Natural killer cell (primary cell): ENCODE measurements around the gene CCDC178. TPM values are rescaled to one million over a fixed set of nuclear protein-coding genes. Genes with fewer than 3 reads are reported as not detected.

Experiments
- ATAC-seq, 3 donors: fragments of 150-1000 bp in 2 of 3; fragments of 200-7000 bp in 1 of 3; cut with Tn5 transposase; 1 replicate in 1 of 3; 2 replicates in 2 of 3; pipeline ENCODE4 v1.10.0; 2021; ENCODE audit warnings: mild to moderate bottlenecking in 2 of 3, moderate library complexity in 2 of 3
- DNase-seq, 2 donors: peaks; one replicate each; pipeline versions ENCODE4 v3.0.0 to v3.0.0-alpha.2; 2013 to 2021; ENCODE audit warnings: mixed read lengths in 1 of 2
- H3K27ac ChIP-seq: one replicate; pipeline ENCODE4 v1.5.1; 2013; ENCODE audit warnings: mild to moderate bottlenecking, low read length
- H3K27me3 ChIP-seq: one replicate; pipeline ENCODE4 v1.6.1; 2013; ENCODE audit warnings: low read length; ENCODE audit not compliant: control insufficient read depth, insufficient read depth
- H3K36me3 ChIP-seq: one replicate; pipeline ENCODE4 v1.6.1; 2013; ENCODE audit warnings: low read length; ENCODE audit not compliant: control insufficient read depth, insufficient read depth
- H3K4me1 ChIP-seq: one replicate; pipeline ENCODE4 v1.6.1; 2013; ENCODE audit warnings: low read length; ENCODE audit not compliant: control insufficient read depth, insufficient read depth
- H3K4me3 ChIP-seq: one replicate; pipeline ENCODE4 v1.5.1; 2013; ENCODE audit warnings: low read length
- H3K9me3 ChIP-seq: one replicate; pipeline ENCODE4 v1.6.1; 2013; ENCODE audit warnings: low read length; ENCODE audit not compliant: control insufficient read depth, insufficient read depth
- H3K27ac Mint-ChIP-seq, 2 donors: one replicate each; pipeline ENCODE4 v1.8.0; 2022; ENCODE audit warnings: mild to moderate bottlenecking in 2 of 2, mixed read lengths in 2 of 2, moderate library complexity in 1 of 2
- H3K27me3 Mint-ChIP-seq, 2 donors: one replicate each; pipeline ENCODE4 v1.8.0; 2022; ENCODE audit warnings: low read depth in 2 of 2, mixed read lengths in 2 of 2
- H3K36me3 Mint-ChIP-seq: one replicate; pipeline ENCODE4 v1.8.0; 2022; ENCODE audit warnings: mixed read lengths
- H3K4me1 Mint-ChIP-seq, 2 donors: one replicate each; pipeline ENCODE4 v1.8.0; 2022; ENCODE audit warnings: mixed read lengths in 2 of 2
- H3K4me3 Mint-ChIP-seq: one replicate; pipeline ENCODE4 v1.8.0; 2022; ENCODE audit warnings: mild to moderate bottlenecking, moderate library complexity, mixed read lengths
- H3K9me3 Mint-ChIP-seq, 2 donors: one replicate each; pipeline ENCODE4 v1.8.0; 2022; ENCODE audit warnings: mixed read lengths in 2 of 2
- CTCF ChIP-seq: fragments of 200-600 bp; IDR thresholded peaks from one replicate; pipeline ENCODE4 v1.8.0; 2022; ENCODE audit warnings: antibody characterized with exemption
- WGBS: methylation state at CpG from one replicate; pipeline ENCODE4 v1.1.7; 2013; ENCODE audit warnings: missing lambda C conversion rate; ENCODE audit not compliant: insufficient coverage; 5-methylcytosine and 5-hydroxymethylcytosine counted together
- intact Hi-C: fragments of 100-400 bp; cut with micrococcal nuclease; formaldehyde crosslinking; loops from one replicate; pipeline ENCODE4 v1.14.2; 2022
- total RNA-seq, 4 donors: library from RNA; stranded (reverse); fragments of 120-200 nt in 1 of 4; gene quantifications; one replicate each; pipeline versions ENCODE4 v1.2.3 to v1.2.4, GENCODE V29; 2013 to 2022

CCDC178 gene
- total RNA-seq, 3 donors from 2014 or later (not counting 1 experiment from before 2014, with no cell fraction given), result not detected

- Histone ChIP-seq H3K27ac (no peak overlapping the region), H3K4me3 (no peak overlapping the region), H3K4me1 (no peaks in the 10 kb centered on the region), H3K9me3 (peaks cover 2% of the 10 kb centered on the region), H3K27me3 (no peaks in the 10 kb centered on the region), H3K36me3 (no peaks in the 10 kb centered on the region)
- Mint-ChIP-seq H3K9me3 (peaks cover 10 to 12% of the 10 kb centered on the region in 2 donors), H3K27me3 (no peaks in the 10 kb centered on the region), H3K27ac (no peak overlapping the region), H3K36me3 (peaks cover 13% of the 10 kb centered on the region), H3K4me1 (no peaks in the 10 kb centered on the region), H3K4me3 (no peak overlapping the region)
- ATAC-seq, result no peak
- TF ChIP-seq CTCF, result no peak
- no peak for DNase-seq
- 44% methylated on average over 4 of the region's 5 CpGs for WGBS
- intact Hi-C loops, result no loop called here
Measured at GRCh38 chr18:33014060-33014796, 426.3 kb downstream of the CCDC178 start.

- Histone ChIP-seq H3K9me3 (peaks cover 2% of the 10 kb centered on the region), H3K4me1 (no peaks in the 10 kb centered on the region), H3K4me3 (no peak overlapping the region), H3K36me3 (no peaks in the 10 kb centered on the region), H3K27ac (no peak overlapping the region), H3K27me3 (no peaks in the 10 kb centered on the region)
- no peak for ATAC-seq
- intact Hi-C loops, result no loop called here
- H3K27ac Mint-ChIP-seq, result no peak overlapping the region
- H3K9me3 Mint-ChIP-seq, result peaks cover 14 to 16% of the 10 kb centered on the region in 2 donors
- peaks cover 13% of the 10 kb centered on the region for H3K36me3 Mint-ChIP-seq
- no peak for TF ChIP-seq CTCF
- no peak overlapping the region for H3K4me3 Mint-ChIP-seq
- no peaks in the 10 kb centered on the region for H3K4me1 Mint-ChIP-seq
- no peak for DNase-seq
- 69% methylated on average over 2 of the region's 2 CpGs for WGBS
- no peaks in the 10 kb centered on the region for H3K27me3 Mint-ChIP-seq
Measured at GRCh38 chr18:33010149-33010548, 430.4 kb downstream of the CCDC178 start.

- no peak overlapping the region for H3K4me3 ChIP-seq
- DNase-seq (no peak), ATAC-seq (no peak)
- H3K4me1 ChIP-seq, result no peaks in the 10 kb centered on the region
- H3K4me1 Mint-ChIP-seq, result no peaks in the 10 kb centered on the region
- no peaks in the 10 kb centered on the region for H3K36me3 Mint-ChIP-seq
- H3K4me3 Mint-ChIP-seq, result no peak overlapping the region
- WGBS, result 83% methylated on average over 1 of the region's 1 CpG
- H3K27ac Mint-ChIP-seq, result no peak overlapping the region
- no peak for TF ChIP-seq CTCF
- peaks cover 2% of the 10 kb centered on the region for H3K9me3 ChIP-seq
- H3K27ac ChIP-seq, result no peak overlapping the region
- intact Hi-C loops, result no loop called here
- H3K9me3 Mint-ChIP-seq, result peaks cover 9 to 11% of the 10 kb centered on the region in 2 donors
- H3K27me3 ChIP-seq, result no peaks in the 10 kb centered on the region
- H3K27me3 Mint-ChIP-seq, result no peaks in the 10 kb centered on the region
- H3K36me3 ChIP-seq, result no peaks in the 10 kb centered on the region
Measured at GRCh38 chr18:32998921-32999320, 441.6 kb downstream of the CCDC178 start.

GRCh38 chr18:32998285-32998684 lies 442.2 kb downstream of the CCDC178 start:
- intact Hi-C loops, result no loop called here
- Histone ChIP-seq H3K4me1 (no peaks in the 10 kb centered on the region), H3K36me3 (no peaks in the 10 kb centered on the region), H3K4me3 (no peak overlapping the region), H3K9me3 (peaks cover 2% of the 10 kb centered on the region), H3K27me3 (no peaks in the 10 kb centered on the region), H3K27ac (no peak overlapping the region)
- H3K27ac Mint-ChIP-seq, result no peak overlapping the region
- ATAC-seq (no peak), DNase-seq (no peak)
- H3K36me3 Mint-ChIP-seq, result no peaks in the 10 kb centered on the region
- no peaks in the 10 kb centered on the region for H3K4me1 Mint-ChIP-seq
- H3K27me3 Mint-ChIP-seq, result no peaks in the 10 kb centered on the region
- peaks cover 7 to 11% of the 10 kb centered on the region in 2 donors for H3K9me3 Mint-ChIP-seq
- H3K4me3 Mint-ChIP-seq, result no peak overlapping the region
- TF ChIP-seq CTCF, result no peak
- WGBS, result 89% methylated on average over 3 of the region's 3 CpGs
